ENCODE data around the gene DLG2. TPM values are rescaled to one million over a fixed set of nuclear protein-coding genes. Genes with fewer than 3 reads are reported as not detected.

DLG2 gene
- total RNA-seq, 1 donor from 2014 or later = 1.8 TPM

- H3K79me2 ChIP-seq (ENCODE audit: insufficient read depth, low read length) = no peaks in the 10 kb centered on the region
- Mint-ChIP-seq H3K36me3 (ENCODE audit: low read depth, unreplicated experiment) (no peaks in the 10 kb centered on the region), H3K27me3 (ENCODE audit: low read depth, unreplicated experiment) (no peaks in the 10 kb centered on the region), H3K9me3 (ENCODE audit: unreplicated experiment) (no peaks in the 10 kb centered on the region), H3K4me3 (ENCODE audit: unreplicated experiment) (no peak overlapping the region), H3K27ac (ENCODE audit: unreplicated experiment) (no peak overlapping the region), H3K4me1 (ENCODE audit: low read depth, unreplicated experiment) (peaks cover 9% of the 10 kb centered on the region)
- DNase-seq (ENCODE audit: low read depth) = peak; percentile 14
- no peaks in the 10 kb centered on the region for H3K27me3 ChIP-seq (ENCODE audit: insufficient read depth, low read length)
- H3K36me3 ChIP-seq (ENCODE audit: insufficient read depth, low read length) = no peaks in the 10 kb centered on the region
- H3K4me3 ChIP-seq (ENCODE audit: insufficient read depth, low read depth, low read length) = no peak overlapping the region
- no peak overlapping the region for H2AFZ ChIP-seq (ENCODE audit: low read depth, low read length)
- H3K4me1 ChIP-seq (ENCODE audit: insufficient read depth, low read length) = peaks cover 8% of the 10 kb centered on the region
- no peak overlapping the region for H3K4me2 ChIP-seq (ENCODE audit: low read length)
- no peaks in the 10 kb centered on the region for H4K20me1 ChIP-seq (ENCODE audit: insufficient read depth, low read length)
- FAIRE-seq = peak; percentile 82
- no peak overlapping the region for H3K27ac ChIP-seq (ENCODE audit: low read depth, low read length)
- TF ChIP-seq EZH2 (IDR thresholded peaks at IDR 0.05; ENCODE audit: insufficient read depth, low read length) = no peak
- peak; percentile 73 for TF ChIP-seq CTCF (IDR thresholded peaks at IDR 0.05; ENCODE audit: insufficient read depth, low read depth, low read length)
- H3K9me3 ChIP-seq (ENCODE audit: insufficient read depth, low read depth, low read length) = no peaks in the 10 kb centered on the region
- H3K9ac ChIP-seq (ENCODE audit: low read length) = no peak overlapping the region
Observed at GRCh38 chr11:83816572-83817187, 1810.5 kb downstream of the DLG2 start.

GRCh38 chr11:83815736-83816135, 1811.4 kb downstream of the DLG2 start:
- no peak overlapping the region for H3K27ac Mint-ChIP-seq (ENCODE audit: unreplicated experiment)
- no peaks in the 10 kb centered on the region for H3K79me2 ChIP-seq (ENCODE audit: insufficient read depth, low read length)
- H3K36me3 ChIP-seq (ENCODE audit: insufficient read depth, low read length) = no peaks in the 10 kb centered on the region
- no peak overlapping the region for H3K9ac ChIP-seq (ENCODE audit: low read length)
- no peaks in the 10 kb centered on the region for H4K20me1 ChIP-seq (ENCODE audit: insufficient read depth, low read length)
- DNase-seq (ENCODE audit: low read depth) (peak; percentile 3), FAIRE-seq (no peak)
- no peaks in the 10 kb centered on the region for H3K27me3 ChIP-seq (ENCODE audit: insufficient read depth, low read length)
- H3K9me3 ChIP-seq (ENCODE audit: insufficient read depth, low read depth, low read length) = no peaks in the 10 kb centered on the region
- H3K27me3 Mint-ChIP-seq (ENCODE audit: low read depth, unreplicated experiment) = no peaks in the 10 kb centered on the region
- H3K27ac ChIP-seq (ENCODE audit: low read depth, low read length) = no peak overlapping the region
- no peaks in the 10 kb centered on the region for H3K9me3 Mint-ChIP-seq (ENCODE audit: unreplicated experiment)
- H3K4me1 ChIP-seq (ENCODE audit: insufficient read depth, low read length) = peaks cover 8% of the 10 kb centered on the region
- no peak overlapping the region for H2AFZ ChIP-seq (ENCODE audit: low read depth, low read length)
- no peak overlapping the region for H3K4me2 ChIP-seq (ENCODE audit: low read length)
- TF ChIP-seq EZH2 (IDR thresholded peaks at IDR 0.05; ENCODE audit: insufficient read depth, low read length) (no peak), CTCF (IDR thresholded peaks at IDR 0.05; ENCODE audit: insufficient read depth, low read depth, low read length) (no peak)
- peaks cover 9% of the 10 kb centered on the region for H3K4me1 Mint-ChIP-seq (ENCODE audit: low read depth, unreplicated experiment)
- H3K36me3 Mint-ChIP-seq (ENCODE audit: low read depth, unreplicated experiment) = no peaks in the 10 kb centered on the region
- H3K4me3 Mint-ChIP-seq (ENCODE audit: unreplicated experiment) = no peak overlapping the region
- no peak overlapping the region for H3K4me3 ChIP-seq (ENCODE audit: insufficient read depth, low read depth, low read length)

GRCh38 chr11:83813296-83813695, 1813.8 kb downstream of the DLG2 start:
- Histone ChIP-seq H3K9ac (ENCODE audit: low read length) (no peak overlapping the region), H3K36me3 (ENCODE audit: insufficient read depth, low read length) (no peaks in the 10 kb centered on the region), H3K27ac (ENCODE audit: low read depth, low read length) (no peak overlapping the region), H4K20me1 (ENCODE audit: insufficient read depth, low read length) (no peaks in the 10 kb centered on the region), H3K4me2 (ENCODE audit: low read length) (no peak overlapping the region), H3K4me1 (ENCODE audit: insufficient read depth, low read length) (peaks cover 8% of the 10 kb centered on the region), H3K9me3 (ENCODE audit: insufficient read depth, low read depth, low read length) (no peaks in the 10 kb centered on the region), H2AFZ (ENCODE audit: low read depth, low read length) (no peak overlapping the region), H3K4me3 (ENCODE audit: insufficient read depth, low read depth, low read length) (no peak overlapping the region), H3K79me2 (ENCODE audit: insufficient read depth, low read length) (no peaks in the 10 kb centered on the region), H3K27me3 (ENCODE audit: insufficient read depth, low read length) (no peaks in the 10 kb centered on the region)
- Mint-ChIP-seq H3K4me3 (ENCODE audit: unreplicated experiment) (no peak overlapping the region), H3K4me1 (ENCODE audit: low read depth, unreplicated experiment) (peaks cover 7% of the 10 kb centered on the region), H3K36me3 (ENCODE audit: low read depth, unreplicated experiment) (no peaks in the 10 kb centered on the region), H3K27me3 (ENCODE audit: low read depth, unreplicated experiment) (peaks cover 2% of the 10 kb centered on the region), H3K9me3 (ENCODE audit: unreplicated experiment) (no peaks in the 10 kb centered on the region), H3K27ac (ENCODE audit: unreplicated experiment) (no peak overlapping the region)
- no peak for FAIRE-seq
- TF ChIP-seq CTCF (IDR thresholded peaks at IDR 0.05; ENCODE audit: insufficient read depth, low read depth, low read length) (no peak), EZH2 (IDR thresholded peaks at IDR 0.05; ENCODE audit: insufficient read depth, low read length) (no peak)
- no peak for DNase-seq (ENCODE audit: low read depth)
